Activated CD4-positive, alpha-beta T cell treated with anti-CD3 and anti-CD28 coated beads for 48 hours (primary cell): ENCODE data around the gene SLAMF8.
A peak's percentile ranks its signal among the peaks of the same experiment; 100 is the strongest.

Experiments used
- DNase-seq: peaks from one replicate; pipeline ENCODE4 v3.0.0-alpha.2; 2020

SLAMF8 gene

DNA sequence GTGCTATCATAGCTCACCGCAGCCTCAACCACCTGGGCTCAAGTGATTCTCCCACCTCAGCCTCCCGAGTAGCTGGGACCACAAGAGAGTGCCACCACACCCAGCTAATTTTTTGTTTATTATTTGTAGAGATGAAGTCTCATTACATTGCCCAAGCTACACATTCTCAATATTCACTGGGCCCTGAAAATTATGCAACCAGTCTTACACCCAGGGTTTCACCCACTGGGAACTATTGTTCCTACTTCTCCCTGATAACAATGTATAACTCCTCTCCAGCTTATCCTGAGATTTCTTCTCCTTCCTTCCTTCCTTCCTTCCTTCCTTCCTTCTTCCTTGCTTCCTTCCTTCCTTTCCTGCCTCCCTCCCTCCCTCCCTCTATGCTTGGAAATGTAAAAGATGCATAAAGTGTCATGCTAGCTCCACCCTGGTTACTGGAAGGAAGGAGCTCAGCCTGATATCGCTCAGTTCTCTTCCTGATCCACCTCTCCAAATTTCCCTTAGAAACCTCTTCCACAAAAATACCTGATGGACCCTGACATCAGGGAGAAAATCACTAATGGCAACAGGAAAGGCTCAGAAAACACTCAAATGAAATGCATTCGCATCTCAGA lies 47.0 kb downstream of the SLAMF8 start:
- no peak for DNase-seq

DNA sequence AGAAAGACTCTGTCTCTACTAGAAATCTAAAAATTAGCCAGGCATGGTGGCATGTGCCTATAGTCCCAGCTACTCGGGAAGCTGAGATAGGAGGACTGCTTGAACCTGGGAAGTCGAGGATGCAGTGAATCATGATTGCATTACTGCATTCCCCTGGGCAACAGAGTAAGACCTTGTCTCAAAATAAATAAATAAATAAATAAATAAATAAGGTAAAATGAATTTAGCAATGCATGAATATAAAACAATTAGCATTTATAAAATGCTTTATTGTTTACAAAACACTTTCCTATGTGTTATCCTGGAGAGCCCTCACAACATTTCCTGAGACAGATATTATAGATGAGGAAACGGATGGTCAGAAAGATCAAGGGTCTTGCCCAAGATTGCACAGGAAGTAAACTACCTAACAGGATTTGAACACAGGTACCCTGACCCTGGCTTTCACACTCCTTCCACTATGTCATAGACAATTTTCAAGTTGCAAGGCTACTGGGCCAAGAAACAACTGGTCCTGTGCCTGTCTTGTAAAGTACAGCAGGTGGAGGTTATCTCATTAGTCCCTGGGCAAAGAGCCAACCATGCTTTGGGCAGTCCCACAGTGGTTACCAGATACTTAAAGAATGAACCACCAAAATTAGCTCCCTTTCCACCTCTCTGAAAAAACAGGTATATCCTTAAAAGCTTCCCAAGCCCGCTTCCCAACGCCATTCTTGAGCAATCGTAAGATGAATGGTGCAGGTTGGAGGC lies 51.2 kb downstream of the SLAMF8 start:
- no peak for DNase-seq

DNA sequence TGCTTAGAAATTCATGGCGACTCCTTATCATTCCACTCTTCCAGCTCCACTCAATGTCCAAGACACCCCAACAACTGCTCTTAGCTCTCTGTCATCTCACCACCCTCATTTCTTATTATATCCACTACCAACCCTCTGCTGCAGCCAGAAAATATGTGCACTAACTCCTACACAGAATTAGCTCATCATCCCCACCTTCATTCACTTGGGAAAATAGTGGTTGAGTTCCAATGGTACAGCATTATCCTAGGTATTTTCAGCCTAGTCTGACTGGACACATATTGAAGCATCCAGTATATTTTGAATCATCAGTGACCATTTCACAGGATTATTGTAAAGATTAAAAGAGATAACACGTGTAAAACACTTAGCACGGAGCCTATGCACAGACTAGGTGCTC lies 52.5 kb downstream of the SLAMF8 start:
- no peak for DNase-seq

DNA sequence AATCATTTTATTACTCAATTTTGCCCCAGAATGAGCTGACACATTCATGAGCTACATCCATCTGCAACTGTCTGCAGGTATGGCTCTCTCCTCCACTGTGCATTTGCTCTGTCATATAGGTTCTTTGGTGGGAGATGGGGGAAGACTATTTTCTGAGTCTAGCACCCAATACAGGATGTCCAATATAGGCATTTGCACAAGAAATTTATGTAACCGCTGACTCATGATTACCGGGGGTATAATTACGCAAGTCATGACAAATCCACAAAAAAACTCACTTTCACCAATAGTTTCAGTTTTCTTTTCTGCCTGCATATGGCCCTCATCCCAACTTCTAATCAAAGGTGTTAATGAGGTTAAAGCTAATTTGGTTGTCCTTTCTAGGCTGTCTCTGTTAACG lies 53.3 kb downstream of the SLAMF8 start:
- DNase-seq, result no peak

DNA sequence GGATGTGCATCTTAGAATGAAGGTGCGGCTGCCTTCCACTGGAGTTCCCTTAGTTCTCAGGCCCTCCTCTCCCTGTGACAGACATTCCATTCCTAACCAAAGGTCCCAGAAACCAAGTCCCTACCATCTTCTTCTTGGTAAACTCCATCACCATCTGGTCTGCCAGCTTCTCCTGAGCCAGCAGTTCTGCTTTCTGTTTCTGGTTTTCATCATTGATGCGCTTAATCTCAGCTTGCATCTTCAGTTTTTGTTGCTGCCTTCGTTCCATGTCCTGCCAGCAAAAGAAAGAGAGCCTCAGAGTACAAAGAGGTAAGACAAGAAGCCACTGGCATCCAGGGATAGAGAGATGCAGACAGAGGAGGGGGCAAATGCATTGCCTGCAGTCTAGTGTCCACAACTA lies 53.8 kb downstream of the SLAMF8 start:
- DNase-seq, result no peak

DNA sequence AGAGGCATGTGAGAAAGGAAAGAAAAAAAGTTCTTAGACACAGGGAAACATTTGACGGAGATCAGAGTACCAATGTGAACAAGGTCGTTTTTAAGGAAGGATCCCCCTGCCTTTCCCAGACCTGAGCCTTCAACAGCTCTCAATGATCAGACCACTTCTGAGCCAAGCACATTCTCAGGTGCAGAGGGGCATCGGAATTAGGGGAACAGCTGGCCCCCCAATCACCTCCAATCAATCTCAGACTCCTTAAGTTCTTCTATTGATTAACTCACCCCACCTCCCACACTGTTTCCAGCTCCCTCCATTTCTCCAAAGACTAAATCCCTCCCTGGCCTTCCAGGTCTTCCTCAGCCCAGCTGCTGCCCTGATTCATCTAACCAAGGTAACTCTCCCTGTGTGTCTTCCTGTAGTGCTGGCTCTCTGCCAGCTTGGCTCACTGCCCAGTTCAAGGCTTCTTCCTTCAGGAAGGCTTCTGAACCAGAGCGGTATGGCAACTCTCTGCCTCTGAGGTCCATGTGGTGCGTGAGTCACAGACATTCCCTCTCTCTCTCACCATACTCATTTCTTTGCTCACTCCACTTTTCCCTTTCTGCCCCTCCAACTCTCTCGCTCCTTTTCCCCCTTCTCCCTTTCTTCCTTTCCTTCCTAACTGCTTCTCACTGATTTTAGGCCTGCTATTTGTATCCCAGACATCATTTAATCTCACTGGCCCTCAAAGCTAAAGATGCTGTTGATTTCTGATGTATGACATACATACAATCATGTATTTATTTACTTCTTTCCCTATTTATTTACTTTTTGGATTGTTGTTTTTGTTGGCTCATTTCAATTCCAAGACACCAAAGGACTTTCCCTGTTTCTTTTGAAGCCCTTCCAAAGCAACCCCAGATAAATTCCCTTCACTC lies 55.2 kb downstream of the SLAMF8 start:
- DNase-seq, result peak; percentile 28

DNA sequence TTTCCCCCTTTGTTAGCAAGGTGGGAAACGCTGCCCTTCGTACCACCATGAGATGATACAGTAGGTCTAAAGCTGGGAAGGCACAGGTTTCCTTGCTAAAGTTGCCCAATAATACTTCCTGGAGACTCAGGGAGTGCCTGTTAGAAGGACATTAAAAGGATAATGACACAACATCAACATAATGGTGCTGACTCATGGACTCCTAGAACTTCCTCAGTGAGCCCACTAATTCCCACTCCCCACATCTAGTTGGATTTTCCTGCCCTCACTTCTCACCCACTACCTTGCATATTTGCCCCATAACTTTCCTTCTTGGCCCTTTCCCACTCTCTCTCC lies 55.8 kb downstream of the SLAMF8 start:
- no peak for DNase-seq

DNA sequence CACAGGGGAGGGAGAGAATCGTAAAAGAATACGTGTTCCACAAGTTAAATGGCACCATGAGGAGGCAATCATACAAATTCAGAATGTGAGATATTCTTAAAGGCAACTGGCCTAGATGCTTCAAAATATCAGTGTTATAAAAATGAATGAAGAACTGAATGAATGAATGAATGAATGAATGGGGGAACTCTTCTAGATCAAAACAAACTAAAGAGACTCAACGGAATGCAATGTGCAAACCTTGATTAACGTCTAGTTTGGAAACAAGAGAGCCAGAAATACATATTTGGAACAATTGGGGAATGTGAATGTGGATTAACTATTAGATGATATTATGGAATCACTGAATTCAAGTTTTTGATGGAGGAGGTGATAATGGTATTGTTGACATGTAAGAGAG lies 56.5 kb downstream of the SLAMF8 start:
- DNase-seq, result no peak

DNA sequence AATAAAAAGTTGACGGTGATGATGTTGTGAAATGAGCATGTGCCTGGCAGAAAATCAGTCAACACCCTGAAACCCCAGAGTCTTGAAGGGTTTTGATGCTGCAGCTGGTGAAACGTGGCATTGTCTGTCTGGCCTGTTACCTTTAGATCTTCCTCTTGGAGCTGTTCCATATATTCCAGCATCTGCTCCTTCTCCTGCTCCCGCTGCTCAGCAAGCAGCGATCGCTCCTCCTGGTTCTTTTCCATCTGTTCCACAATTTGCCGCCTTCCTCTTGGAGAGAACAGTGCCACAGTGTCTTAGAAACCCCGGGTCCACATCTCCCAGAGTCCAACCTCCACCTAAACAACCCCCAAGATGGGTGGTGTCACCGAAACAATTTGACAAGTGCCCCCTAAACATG lies 57.6 kb downstream of the SLAMF8 start:
- DNase-seq, result no peak
